Right cardiac atrium (tissue), 5 donors: ENCODE measurements around the gene AQP4. TPM values are rescaled to one million over a fixed set of nuclear protein-coding genes. Genes with fewer than 3 reads are reported as not detected.
A peak's percentile ranks its signal among the peaks of the same experiment; 100 is the strongest.

Experiments used
- ATAC-seq, 2 donors: fragments of 200-7000 bp; cut with Tn5 transposase; one replicate each; pipeline versions ENCODE4 v1.8.0 to v1.9.1; 2020; ENCODE audit warnings: moderate library complexity in 2 of 2, mild to moderate bottlenecking in 1 of 2
- DNase-seq, 3 donors: peaks; one replicate each; pipeline ENCODE4 v3.0.0-alpha.2; 2020
- H3K27ac ChIP-seq: one replicate; pipeline ENCODE4 v1.5.1; 2013; ENCODE audit warnings: mild to moderate bottlenecking, low read length, control low read depth, moderate library complexity
- H3K27me3 ChIP-seq: one replicate; pipeline ENCODE4 v1.6.1; 2013; ENCODE audit not compliant: control insufficient read depth, insufficient read depth
- H3K4me1 ChIP-seq: one replicate; pipeline ENCODE4 v1.6.1; 2013; ENCODE audit warnings: low read length; ENCODE audit not compliant: control insufficient read depth, insufficient read depth
- H3K4me3 ChIP-seq: one replicate; pipeline ENCODE4 v1.5.1; 2013; ENCODE audit warnings: low read length, control low read depth
- H3K9me3 ChIP-seq: one replicate; pipeline ENCODE4 v1.6.1; 2013; ENCODE audit warnings: low read length; ENCODE audit not compliant: control insufficient read depth
- WGBS: extraction: QIAGEN DNeasy Blood & Tissue Kit; methylation state at CpG from one replicate; pipeline ENCODE4 v1.1.7; 2013; 5-methylcytosine and 5-hydroxymethylcytosine counted together
- intact Hi-C, 4 donors: fragments of 100-400 bp; cut with DNase I; formaldehyde crosslinking; loops; one replicate each; pipeline versions ENCODE4 v1.11.0 to v1.14.0; 2022 to 2023
- polyA plus RNA-seq: library from polyadenylated mRNA; stranded (reverse); fragments of 200-250 nt; gene quantifications from one replicate; pipeline ENCODE4 v1.2.3, GENCODE V29; 2013
- total RNA-seq, 4 donors: library from RNA; stranded (reverse); fragmentation: NEBNext Ultra II Directional; extraction: Animal tissue kit (Norgen Biotek cat#: 25700); gene quantifications; one replicate each; pipeline ENCODE4 v1.2.1, GENCODE V29; 2021
- donor health status: healthy with polysubstance abuse.
- donor health status: DM: no; HTN: yes; CAD: no.
- donor health status: DM: no; HTN: no; CAD: no.
- donor health status: DM: no; HTN: yes; CAD: no; lungs with severe emphysema.
- donor health status: DM: yes; HTN: yes; CAD: no.

Gene AQP4
- total and polyA plus RNA-seq, 5 donors = 5.1 to 23.6 (median 12.4) TPM

DNA sequence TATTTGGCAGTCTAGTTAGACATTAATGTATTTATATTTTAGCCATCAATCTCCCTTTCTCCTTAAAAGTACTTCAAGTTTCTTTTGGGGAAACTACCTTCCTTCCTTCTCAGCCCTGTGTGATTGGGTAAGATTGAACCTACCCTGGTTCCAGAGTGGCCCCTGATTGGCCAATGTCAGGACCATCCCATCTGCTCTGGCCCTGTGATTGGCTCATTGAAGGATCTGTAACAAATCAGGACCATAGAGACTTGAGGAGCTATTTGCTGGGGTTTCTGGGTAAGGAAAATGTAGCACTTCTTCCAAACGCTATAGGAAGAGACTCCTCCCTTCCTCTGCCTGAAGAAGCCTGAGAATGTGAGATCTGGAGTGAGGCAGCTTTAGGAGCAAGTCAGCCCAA is 59.3 kb downstream of the AQP4 start:
- intact Hi-C loops = no loop called here
- WGBS = 36% methylated on average over 1 of the region's 1 CpG
- no peak overlapping the region for H3K4me3 ChIP-seq

DNA sequence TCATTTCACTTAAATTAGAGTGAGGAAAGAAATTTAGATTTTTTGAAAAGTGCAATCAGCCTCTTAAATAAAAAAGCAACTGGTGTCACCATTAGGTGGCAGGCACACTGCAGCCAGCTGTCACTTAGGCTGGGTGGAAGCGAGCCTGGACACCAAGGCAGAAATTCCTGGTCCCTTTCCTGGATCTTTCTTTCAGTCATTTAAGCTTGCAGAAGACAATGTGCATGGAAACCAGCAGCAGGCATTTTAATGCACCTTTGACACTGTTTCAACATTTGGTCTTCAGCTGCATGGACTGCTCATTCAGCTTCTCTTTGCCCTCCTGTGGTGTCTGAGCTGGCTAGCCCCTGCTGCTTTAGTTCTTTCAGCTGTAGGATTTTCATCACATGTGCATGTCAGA is 61.0 kb downstream of the AQP4 start:
- Histone ChIP-seq H3K4me1 (no peaks in the 10 kb centered on the region), H3K27ac (no peak overlapping the region), H3K27me3 (no peaks in the 10 kb centered on the region), H3K4me3 (no peak overlapping the region), H3K9me3 (no peaks in the 10 kb centered on the region)
- no peak for DNase-seq
- intact Hi-C loops = no loop called here
- peak in 1 of 2 donors; percentile 31 for ATAC-seq
- 4% methylated on average over 1 of the region's 1 CpG for WGBS

More for the DNA sequence above, 59.3 kb downstream of the AQP4 start:
- H3K27me3 ChIP-seq = no peaks in the 10 kb centered on the region
- H3K9me3 ChIP-seq = no peaks in the 10 kb centered on the region
- H3K4me1 ChIP-seq = no peaks in the 10 kb centered on the region
- DNase-seq = peak in 1 of 3 donors; percentile 64
- no peak overlapping the region for H3K27ac ChIP-seq
- ATAC-seq = peak in 1 of 2 donors; percentile 86

DNA sequence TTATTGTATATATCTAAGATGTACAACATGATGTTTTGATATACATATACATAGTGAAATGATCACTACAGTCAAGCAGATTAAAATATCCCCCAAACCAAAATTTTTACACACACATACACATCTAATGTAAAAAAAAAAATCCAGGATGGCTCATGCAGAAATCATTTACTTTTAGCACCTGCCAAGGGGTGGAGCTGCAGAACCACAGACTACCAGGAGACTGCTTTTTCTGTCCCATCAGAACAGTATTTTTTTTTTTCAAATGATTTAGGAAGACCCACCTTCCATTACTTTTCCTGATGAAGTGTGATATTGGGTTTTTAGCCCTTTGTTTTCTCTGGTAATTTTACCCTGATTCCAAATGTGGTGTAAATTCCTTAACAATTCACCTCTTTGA is 61.9 kb downstream of the AQP4 start:
- Histone ChIP-seq H3K27me3 (no peaks in the 10 kb centered on the region), H3K4me3 (no peak overlapping the region), H3K27ac (no peak overlapping the region), H3K9me3 (no peaks in the 10 kb centered on the region), H3K4me1 (no peaks in the 10 kb centered on the region)
- ATAC-seq = no peak
- intact Hi-C loops = no loop called here
- no peak for DNase-seq

DNA sequence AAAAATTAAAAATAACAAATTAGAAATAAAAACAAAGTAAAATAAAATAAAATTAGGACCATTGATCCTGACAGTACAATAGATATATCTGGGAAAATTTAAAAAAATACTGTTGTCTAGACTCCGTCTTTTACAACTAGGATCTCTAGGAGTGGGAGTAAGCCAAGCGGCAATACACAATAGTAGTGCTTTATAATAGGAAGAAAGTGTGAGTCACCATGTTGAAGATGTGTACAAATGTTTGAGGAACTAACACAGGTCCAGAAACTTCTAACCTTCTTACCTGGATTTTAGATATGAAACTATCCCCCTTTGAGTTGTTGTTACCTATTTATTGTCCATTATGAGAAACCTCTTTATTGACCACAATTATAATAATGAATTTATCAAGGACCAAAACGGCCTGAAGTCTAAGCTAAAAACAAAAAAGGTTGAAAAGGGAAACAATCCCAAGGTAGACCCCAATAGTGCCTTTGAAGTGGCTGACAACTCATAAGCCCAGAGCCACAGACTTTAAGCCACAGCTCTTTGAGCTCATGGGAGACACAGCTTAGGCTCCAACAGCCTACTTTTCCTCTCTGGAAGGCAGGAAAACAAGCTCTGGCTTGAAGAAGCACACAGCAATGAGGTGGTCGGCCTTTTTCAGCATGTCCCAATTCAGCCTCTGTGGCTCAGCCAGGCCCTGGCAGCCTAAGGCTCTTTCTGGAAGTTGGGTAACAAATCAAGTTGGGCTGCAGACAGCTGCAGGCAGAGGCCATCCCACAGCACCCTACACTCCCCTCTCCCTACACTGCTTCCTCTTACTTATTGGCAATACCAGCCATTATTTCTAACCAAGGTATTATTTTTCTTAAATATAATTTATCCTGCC is 62.9 kb downstream of the AQP4 start:
- no peaks in the 10 kb centered on the region for H3K27me3 ChIP-seq
- H3K27ac ChIP-seq = no peak overlapping the region
- H3K4me1 ChIP-seq = no peaks in the 10 kb centered on the region
- DNase-seq (peak in 1 of 3 donors; percentile 18), ATAC-seq (no peak)
- intact Hi-C loops = no loop called here
- no peaks in the 10 kb centered on the region for H3K9me3 ChIP-seq
- no peak overlapping the region for H3K4me3 ChIP-seq
- WGBS = 55% methylated on average over 4 of the region's 4 CpGs
